ENCODE data around the gene EIF1AD. TPM values are rescaled to one million over a fixed set of nuclear protein-coding genes. Genes with fewer than 3 reads are reported as not detected.
"Not testable (repeated sequence)": the region's sequence is repeated elsewhere in the genome, so short reads cannot be mapped to it uniquely, and the experiment has no call there.

EIF1AD gene
- total RNA-seq, 1 donor from 2014 or later = 15.6 TPM

DNA sequence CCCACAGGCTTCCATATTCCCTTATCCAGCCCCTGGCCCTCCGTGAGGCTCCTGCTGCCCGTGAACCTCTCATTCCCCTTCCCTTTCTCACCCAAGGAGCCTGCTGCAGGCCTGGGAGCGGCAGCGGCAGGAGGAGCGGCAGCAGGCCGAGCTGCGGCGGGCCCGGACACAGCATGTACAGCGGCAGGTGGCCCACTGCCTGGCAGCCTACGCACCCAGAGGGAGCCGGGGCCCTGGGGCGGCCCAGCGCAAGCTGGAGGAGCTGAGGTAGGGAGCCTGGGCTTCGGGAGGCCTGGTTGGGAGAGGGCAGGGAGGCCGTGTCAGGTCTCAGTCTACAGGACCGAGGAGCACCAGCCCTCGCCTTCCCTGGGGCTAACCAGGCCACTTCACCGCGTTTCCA is 48.5 kb downstream of the EIF1AD start:
- intact Hi-C loops (cut with DNase I) = no loop called here
- no peak for DNase-seq (ENCODE audit: low spot score in 2 of 2)
- no peaks in the 10 kb centered on the region for H3K36me3 ChIP-seq
- H3K27me3 ChIP-seq = no peaks in the 10 kb centered on the region
- no peak overlapping the region for H3K4me3 ChIP-seq
- H3K27ac ChIP-seq = no peak overlapping the region
- H3K4me1 ChIP-seq = no peaks in the 10 kb centered on the region
- H3K9me3 ChIP-seq = no peaks in the 10 kb centered on the region
- TF ChIP-seq, protein P1, sequence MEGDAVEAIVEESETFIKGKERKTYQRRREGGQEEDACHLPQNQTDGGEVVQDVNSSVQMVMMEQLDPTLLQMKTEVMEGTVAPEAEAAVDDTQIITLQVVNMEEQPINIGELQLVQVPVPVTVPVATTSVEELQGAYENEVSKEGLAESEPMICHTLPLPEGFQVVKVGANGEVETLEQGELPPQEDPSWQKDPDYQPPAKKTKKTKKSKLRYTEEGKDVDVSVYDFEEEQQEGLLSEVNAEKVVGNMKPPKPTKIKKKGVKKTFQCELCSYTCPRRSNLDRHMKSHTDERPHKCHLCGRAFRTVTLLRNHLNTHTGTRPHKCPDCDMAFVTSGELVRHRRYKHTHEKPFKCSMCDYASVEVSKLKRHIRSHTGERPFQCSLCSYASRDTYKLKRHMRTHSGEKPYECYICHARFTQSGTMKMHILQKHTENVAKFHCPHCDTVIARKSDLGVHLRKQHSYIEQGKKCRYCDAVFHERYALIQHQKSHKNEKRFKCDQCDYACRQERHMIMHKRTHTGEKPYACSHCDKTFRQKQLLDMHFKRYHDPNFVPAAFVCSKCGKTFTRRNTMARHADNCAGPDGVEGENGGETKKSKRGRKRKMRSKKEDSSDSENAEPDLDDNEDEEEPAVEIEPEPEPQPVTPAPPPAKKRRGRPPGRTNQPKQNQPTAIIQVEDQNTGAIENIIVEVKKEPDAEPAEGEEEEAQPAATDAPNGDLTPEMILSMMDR (IDR thresholded peaks at IDR 0.05) = no peak

DNA sequence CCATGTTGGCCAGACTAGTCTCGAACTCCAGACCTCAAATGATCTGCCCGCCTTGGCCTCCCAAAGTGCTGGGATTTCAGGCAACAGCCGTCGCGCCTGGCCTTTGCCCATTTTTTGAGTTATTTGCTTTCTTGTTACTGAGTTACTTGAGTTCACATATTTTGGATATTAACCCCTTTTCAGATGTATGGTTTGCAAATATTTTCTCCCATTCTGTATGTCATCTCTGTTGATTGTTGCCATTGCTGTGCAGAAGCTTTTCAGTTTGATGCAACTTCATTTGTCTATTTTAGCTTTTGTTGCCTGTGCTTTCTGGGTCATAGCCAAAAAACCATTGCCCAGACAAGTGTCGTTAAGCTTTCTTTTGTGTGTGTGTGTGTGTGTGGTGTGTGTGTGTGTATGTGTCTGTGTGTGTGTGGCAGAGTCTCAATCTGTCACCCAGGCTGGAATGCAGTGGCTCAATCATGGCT is 49.9 kb downstream of the EIF1AD start:
- Histone ChIP-seq H3K4me1 (no peaks in the 10 kb centered on the region), H3K9me3 (no peaks in the 10 kb centered on the region), H3K27ac (no peak overlapping the region), H3K4me3 (no peak overlapping the region), H3K27me3 (no peaks in the 10 kb centered on the region), H3K36me3 (no peaks in the 10 kb centered on the region)
- TF ChIP-seq, protein P1 (IDR thresholded peaks at IDR 0.05) = no peak
- no peak for DNase-seq (ENCODE audit: low spot score in 2 of 2)
- intact Hi-C loops (cut with DNase I) = no loop called here

DNA sequence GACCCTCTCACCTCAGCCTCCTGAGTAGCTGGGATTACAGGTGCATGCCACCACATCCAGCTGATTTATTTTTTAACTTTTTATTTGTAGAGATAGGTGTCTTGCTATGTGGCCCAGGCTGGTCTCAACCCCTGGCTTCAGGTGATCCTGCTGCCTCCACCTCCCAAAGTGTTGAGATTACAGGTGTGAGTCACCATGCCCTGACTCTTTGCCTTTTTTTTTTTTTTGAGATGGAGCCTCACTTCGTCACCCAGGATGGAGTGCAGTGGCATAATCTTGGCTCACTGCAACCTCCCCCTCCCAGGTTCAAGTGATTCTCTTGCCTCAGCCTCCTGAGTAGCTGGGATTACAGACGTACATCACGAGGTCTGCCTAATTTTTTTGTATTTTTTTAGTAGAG is 50.3 kb downstream of the EIF1AD start:
- H3K36me3 ChIP-seq; H3K4me1 ChIP-seq; H3K27ac ChIP-seq; H3K4me3 ChIP-seq; DNase-seq (ENCODE audit: low spot score in 2 of 2); intact Hi-C loops (cut with DNase I); H3K9me3 ChIP-seq; H3K27me3 ChIP-seq: not testable (repeated sequence)

DNA sequence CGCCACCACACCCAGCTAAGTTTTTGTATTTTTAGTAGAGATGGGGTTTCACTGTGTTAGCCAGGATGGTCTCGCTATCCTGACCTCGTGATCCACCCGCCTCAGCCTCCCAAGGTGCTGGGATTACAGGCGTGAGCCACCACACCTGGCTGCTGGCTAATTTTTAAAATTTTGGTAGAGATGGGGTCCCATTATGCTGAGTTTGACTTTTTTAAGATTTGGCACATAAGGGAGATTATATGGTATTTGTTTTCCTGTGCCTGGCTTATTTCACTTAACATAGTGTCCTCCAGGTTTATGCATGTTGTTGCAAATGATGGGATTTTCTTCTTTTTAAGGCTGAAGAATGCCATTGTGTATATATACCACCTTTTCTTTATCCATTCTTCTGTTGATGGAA is 51.2 kb downstream of the EIF1AD start:
- H3K9me3 ChIP-seq; H3K36me3 ChIP-seq; intact Hi-C loops (cut with DNase I); H3K27ac ChIP-seq; H3K4me3 ChIP-seq; H3K4me1 ChIP-seq; H3K27me3 ChIP-seq; DNase-seq (ENCODE audit: low spot score in 2 of 2): not testable (repeated sequence)

DNA sequence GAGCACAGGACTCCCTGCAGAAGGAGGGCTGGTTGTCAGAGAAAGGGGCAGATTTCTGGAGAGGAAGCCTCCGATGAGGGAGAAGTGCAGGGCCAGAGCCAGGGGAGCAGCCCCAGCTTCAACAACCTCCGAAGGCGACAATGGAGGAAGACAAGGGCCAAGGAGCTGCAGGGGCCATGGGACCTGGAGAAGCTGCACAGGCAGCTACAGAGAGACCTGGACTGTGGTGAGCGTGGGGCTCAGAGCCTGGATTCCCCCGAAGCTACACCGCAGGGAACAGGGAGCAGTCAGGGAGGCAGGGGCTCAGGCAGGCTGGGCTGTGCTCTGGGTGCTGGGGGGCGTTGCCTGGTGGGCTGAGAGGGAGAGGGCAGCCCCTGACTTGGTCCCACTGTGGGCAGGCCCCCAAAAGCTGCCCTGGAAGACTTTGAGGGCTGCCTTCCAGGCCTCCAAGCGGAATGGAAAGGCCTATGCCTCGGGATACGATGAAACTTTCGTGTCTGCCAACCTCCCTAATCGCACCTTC is 54.3 kb downstream of the EIF1AD start:
- intact Hi-C loops (cut with DNase I) = no loop called here
- Histone ChIP-seq H3K9me3 (no peaks in the 10 kb centered on the region), H3K27me3 (no peaks in the 10 kb centered on the region), H3K27ac (no peak overlapping the region), H3K4me3 (no peak overlapping the region), H3K36me3 (no peaks in the 10 kb centered on the region), H3K4me1 (no peaks in the 10 kb centered on the region)
- DNase-seq (ENCODE audit: low spot score in 2 of 2) = no peak
- TF ChIP-seq, protein P1 (IDR thresholded peaks at IDR 0.05) = no peak

DNA sequence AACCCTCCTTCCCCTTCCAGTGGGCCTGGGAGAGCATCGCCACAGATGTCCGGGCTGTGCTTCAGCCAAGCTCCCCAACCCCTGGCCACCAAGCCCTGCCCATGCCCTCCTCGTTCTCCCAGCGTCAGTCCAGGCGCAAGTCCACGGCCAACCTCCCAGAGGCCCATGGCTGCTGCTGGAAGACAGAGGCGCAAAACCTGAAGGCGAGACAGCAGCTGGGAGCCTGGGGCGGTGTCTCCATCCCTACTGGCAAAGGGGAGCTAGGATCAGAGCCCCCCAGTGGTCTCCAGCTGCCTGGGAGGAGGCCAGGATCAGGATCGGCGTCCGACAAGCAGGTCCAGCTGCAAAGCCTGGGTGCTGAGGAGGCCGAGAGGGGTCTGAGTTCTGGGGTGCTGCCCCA is 54.8 kb downstream of the EIF1AD start:
- intact Hi-C loops (cut with DNase I) = no loop called here
- no peaks in the 10 kb centered on the region for H3K27me3 ChIP-seq
- H3K27ac ChIP-seq = no peak overlapping the region
- DNase-seq (ENCODE audit: low spot score in 2 of 2) = no peak
- no peaks in the 10 kb centered on the region for H3K9me3 ChIP-seq
- TF ChIP-seq, protein P1 (IDR thresholded peaks at IDR 0.05) = no peak
- H3K36me3 ChIP-seq = no peaks in the 10 kb centered on the region
- H3K4me3 ChIP-seq = no peak overlapping the region
- H3K4me1 ChIP-seq = no peaks in the 10 kb centered on the region

DNA sequence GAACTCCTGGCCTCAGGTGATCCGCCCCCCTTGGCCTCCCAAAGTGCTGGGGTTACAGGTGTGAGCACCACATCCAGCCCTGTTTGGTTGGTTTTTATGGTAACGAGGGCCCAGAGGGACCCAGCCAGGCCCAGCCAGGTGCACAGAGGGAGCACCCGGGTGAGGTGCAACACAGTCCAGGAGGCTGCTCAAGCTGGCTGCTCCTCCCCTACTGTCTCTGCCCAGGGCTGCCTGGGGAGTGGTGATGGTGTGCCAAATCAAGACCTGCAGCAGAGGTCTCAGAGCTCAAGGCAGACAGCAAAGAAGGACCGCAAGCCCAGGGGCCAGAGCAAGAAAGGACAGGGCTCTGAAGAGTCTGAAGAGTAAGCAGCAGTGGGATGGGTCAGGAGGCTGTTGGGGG is 55.3 kb downstream of the EIF1AD start:
- intact Hi-C loops (cut with DNase I) = no loop called here
- TF ChIP-seq, protein P1 (IDR thresholded peaks at IDR 0.05) = no peak
- no peak for DNase-seq (ENCODE audit: low spot score in 2 of 2)
- Histone ChIP-seq H3K4me3 (no peak overlapping the region), H3K27me3 (no peaks in the 10 kb centered on the region), H3K27ac (no peak overlapping the region), H3K4me1 (no peaks in the 10 kb centered on the region), H3K9me3 (no peaks in the 10 kb centered on the region), H3K36me3 (no peaks in the 10 kb centered on the region)

Data from ascending aorta (tissue), 2 donors.